Fibroblast of mammary gland (primary cell): ENCODE results near the gene WDPCP.
"Not testable (repeated sequence)": the region's sequence is repeated elsewhere in the genome, so short reads cannot be mapped to it uniquely, and the experiment has no call there.

Experiments
- DNase-seq: peaks from one replicate; pipeline ENCODE4 v3.0.0-alpha.2; 2010; ENCODE audit warnings: low read depth
- H3K4me3 ChIP-seq: 2 replicates; pipeline ENCODE4 v1.5.1; 2011; ENCODE audit warnings: low read depth, mild to moderate bottlenecking, low read length, moderate library complexity; ENCODE audit not compliant: control insufficient read depth
- CTCF ChIP-seq: conservative IDR thresholded peaks from 2 replicates; pipeline ENCODE4 v1.5.1; 2011; ENCODE audit warnings: low read depth, low read length, inconsistent platforms; ENCODE audit not compliant: control insufficient read depth, insufficient read depth

WDPCP gene

GRCh38 chr2:63086687-63087086 is 501.6 kb downstream of the WDPCP start:
- TF ChIP-seq CTCF = no peak
- DNase-seq = no peak
- no peak overlapping the region for H3K4me3 ChIP-seq

- no peak overlapping the region for H3K4me3 ChIP-seq
- DNase-seq = no peak
- TF ChIP-seq CTCF = no peak
Observed at GRCh38 chr2:63081404-63081803, 506.9 kb downstream of the WDPCP start.

- peak; percentile 49 for TF ChIP-seq CTCF
- H3K4me3 ChIP-seq = no peak overlapping the region
- peak; percentile 17 for DNase-seq
Observed at GRCh38 chr2:63078852-63079606, 509.2 kb downstream of the WDPCP start.

- H3K4me3 ChIP-seq, DNase-seq: not testable (repeated sequence)
Observed at GRCh38 chr2:63074399-63074798, 513.9 kb downstream of the WDPCP start.

- no peak overlapping the region for H3K4me3 ChIP-seq
- TF ChIP-seq CTCF = no peak
- DNase-seq = no peak
Observed at GRCh38 chr2:63073994-63074393, 514.3 kb downstream of the WDPCP start.

- no peak for DNase-seq
- no peak overlapping the region for H3K4me3 ChIP-seq
- TF ChIP-seq CTCF = no peak
Observed at GRCh38 chr2:63071664-63072063, 516.6 kb downstream of the WDPCP start.
